ENCODE measurements around the gene FHIT.

FHIT gene

DNA sequence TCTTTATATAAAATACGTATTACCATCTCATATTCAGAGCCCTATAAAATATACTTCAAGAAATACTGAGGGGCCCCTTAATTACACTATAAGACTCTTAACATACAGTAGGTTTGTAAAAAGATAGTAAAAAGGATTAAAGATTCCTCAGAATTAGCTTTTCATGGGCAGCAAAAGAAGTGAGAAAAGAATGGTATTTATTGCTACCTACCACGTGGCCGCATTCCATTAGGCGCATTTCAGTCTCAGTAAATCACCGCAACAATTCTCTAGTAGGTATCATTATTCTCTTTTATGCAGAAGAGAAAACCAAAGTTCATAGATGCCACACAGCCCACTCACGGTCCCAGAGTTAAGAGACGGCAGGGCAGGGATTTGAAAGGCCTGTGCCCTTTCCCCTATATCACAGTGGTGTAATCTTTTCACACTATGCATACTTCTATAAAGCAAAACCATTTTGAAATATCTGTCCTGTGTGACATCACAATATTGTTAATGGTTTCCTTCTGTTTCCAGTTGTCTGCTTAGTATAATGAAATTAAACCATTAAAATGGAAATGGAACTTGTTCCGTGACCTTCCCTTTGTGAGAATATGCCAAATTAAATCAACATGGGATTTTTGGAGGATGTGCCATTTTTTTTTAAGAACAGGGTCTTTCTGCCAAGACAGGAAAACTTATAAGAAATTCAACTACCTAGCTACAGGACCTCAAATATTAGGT lies 1072.2 kb downstream of the FHIT start:
- DNase-seq (ENCODE audit: insufficient read length) (no peak), FAIRE-seq (no peak)
- TF ChIP-seq TAF1 (IDR thresholded peaks at IDR 0.05; ENCODE audit: borderline replicate concordance, low read depth, low read length) (no peak), POLR2AphosphoS5 (IDR thresholded peaks at IDR 0.05; ENCODE audit: low read depth, low read length) (no peak), POLR2A (IDR thresholded peaks at IDR 0.05; ENCODE audit: low read depth, low read length) (no peak)

DNA sequence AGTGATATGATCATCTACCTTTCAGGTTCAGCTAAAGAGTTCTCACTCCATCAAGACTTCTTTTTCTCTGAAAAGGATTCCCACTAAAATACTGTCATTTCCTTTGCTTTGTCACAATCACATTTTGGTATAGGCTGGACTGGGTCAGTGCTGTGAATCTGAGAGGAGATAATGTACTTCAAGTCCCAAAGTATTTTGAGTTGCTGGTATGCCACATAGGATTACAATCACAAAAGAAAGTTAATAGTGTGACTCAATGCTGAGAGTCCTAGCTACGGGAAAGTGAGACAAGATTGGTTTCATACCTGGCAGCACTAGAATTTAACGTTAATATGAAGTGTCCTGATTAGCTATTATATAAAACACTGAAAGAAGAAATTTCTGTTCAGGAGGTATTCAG lies 1073.5 kb downstream of the FHIT start:
- TF ChIP-seq POLR2A (IDR thresholded peaks at IDR 0.05; ENCODE audit: low read depth, low read length) (no peak), POLR2AphosphoS5 (IDR thresholded peaks at IDR 0.05; ENCODE audit: low read depth, low read length) (no peak), TAF1 (IDR thresholded peaks at IDR 0.05; ENCODE audit: borderline replicate concordance, low read depth, low read length) (no peak)
- FAIRE-seq, result no peak
- DNase-seq (ENCODE audit: insufficient read length), result no peak

- DNase-seq (ENCODE audit: insufficient read length), result no peak
- FAIRE-seq, result no peak
- TF ChIP-seq POLR2A (IDR thresholded peaks at IDR 0.05; ENCODE audit: low read depth, low read length) (no peak), TAF1 (IDR thresholded peaks at IDR 0.05; ENCODE audit: borderline replicate concordance, low read depth, low read length) (no peak), POLR2AphosphoS5 (IDR thresholded peaks at IDR 0.05; ENCODE audit: low read depth, low read length) (no peak)
Measured at GRCh38 chr3:60176614-60177013, 1074.6 kb downstream of the FHIT start.

DNA sequence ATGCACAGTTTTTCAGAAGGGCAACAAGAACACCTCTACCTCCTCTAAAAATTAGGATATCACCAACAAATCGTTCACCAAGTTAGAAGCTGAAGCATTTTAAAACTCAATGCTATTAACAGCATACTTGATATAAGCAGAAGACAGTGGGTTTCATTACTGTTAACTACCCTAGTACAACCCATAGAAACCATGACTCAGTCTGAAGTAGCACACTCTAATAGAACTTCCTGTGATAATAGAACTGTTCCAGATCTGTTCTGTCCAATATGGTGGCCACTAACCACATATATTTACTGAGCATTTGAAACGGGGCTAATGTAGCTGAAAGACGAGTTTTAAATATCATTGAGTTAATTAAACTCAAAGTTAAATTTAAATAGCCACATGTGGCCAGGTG lies 1075.6 kb downstream of the FHIT start:
- FAIRE-seq, result no peak
- TF ChIP-seq POLR2AphosphoS5 (IDR thresholded peaks at IDR 0.05; ENCODE audit: low read depth, low read length) (no peak), POLR2A (IDR thresholded peaks at IDR 0.05; ENCODE audit: low read depth, low read length) (no peak), TAF1 (IDR thresholded peaks at IDR 0.05; ENCODE audit: borderline replicate concordance, low read depth, low read length) (no peak)
- DNase-seq (ENCODE audit: insufficient read length), result no peak

DNA sequence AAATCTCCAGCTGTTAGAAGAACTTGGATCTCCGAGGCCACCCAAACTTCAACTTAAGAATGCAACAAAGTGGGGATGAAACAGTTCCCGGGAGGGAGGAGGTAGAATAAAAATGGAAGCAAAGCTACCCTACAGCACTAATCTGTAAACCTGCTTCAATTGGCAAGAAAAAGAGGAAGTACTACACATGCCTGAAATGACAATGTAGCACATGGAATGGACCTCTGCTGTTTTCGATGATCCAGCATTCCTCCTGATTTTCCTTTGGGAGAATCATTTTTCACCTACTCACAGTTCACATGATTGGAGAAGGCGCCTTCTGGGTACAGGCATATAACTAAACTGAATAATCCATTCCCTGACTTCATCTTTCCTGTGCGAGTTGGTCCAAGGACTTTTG lies 1081.5 kb downstream of the FHIT start:
- TF ChIP-seq POLR2AphosphoS5 (IDR thresholded peaks at IDR 0.05; ENCODE audit: low read depth, low read length) (no peak), POLR2A (IDR thresholded peaks at IDR 0.05; ENCODE audit: low read depth, low read length) (no peak), TAF1 (IDR thresholded peaks at IDR 0.05; ENCODE audit: borderline replicate concordance, low read depth, low read length) (no peak)
- DNase-seq (ENCODE audit: insufficient read length) (no peak), FAIRE-seq (no peak)

- TF ChIP-seq POLR2A (IDR thresholded peaks at IDR 0.05; ENCODE audit: low read depth, low read length) (no peak), POLR2AphosphoS5 (IDR thresholded peaks at IDR 0.05; ENCODE audit: low read depth, low read length) (no peak), TAF1 (IDR thresholded peaks at IDR 0.05; ENCODE audit: borderline replicate concordance, low read depth, low read length) (no peak)
- DNase-seq (ENCODE audit: insufficient read length) (no peak), FAIRE-seq (no peak)
Measured at GRCh38 chr3:60167186-60167585, 1084.1 kb downstream of the FHIT start.

DNA sequence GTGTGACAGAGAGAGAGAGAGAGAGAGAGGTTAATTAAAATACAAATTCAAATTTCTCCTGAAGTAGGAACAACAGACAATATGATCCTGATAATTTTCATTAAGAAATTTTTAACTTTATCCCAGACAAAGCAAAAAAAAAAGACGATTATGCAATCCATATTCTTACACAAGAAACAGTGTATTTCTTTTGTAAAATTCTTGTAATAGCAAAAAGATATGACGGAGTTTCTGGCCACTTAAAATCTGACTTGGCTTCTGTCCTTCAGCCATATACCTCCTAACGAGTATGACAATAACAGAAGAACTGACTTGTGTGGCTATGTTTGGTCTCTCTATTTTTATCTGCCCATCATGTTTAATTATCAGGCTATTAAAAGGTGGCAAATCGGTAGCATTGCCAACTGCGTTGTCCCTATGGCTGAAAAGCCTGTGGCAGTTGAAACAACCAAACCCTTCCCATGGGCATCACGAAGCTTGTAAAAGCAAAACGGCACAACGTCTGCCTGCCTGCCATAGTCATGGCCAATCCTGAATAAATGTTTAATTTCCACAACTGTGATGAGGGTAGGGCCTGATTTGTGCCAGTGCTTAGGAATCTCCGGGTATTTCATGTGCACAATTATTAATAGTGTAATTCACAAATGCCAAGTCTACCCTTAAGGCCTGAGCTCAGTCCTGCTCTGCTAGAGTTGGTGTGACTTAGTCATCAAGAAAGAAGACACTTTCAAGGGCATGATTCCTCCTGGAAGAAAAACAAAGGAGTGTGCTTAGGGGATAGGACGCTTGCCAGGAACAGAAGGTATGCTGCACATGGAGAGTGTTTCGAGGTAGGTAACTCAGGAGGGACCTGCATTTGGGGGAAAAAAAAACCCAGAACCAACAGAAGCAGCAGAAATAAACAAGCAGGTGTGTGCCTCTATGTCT lies 1090.2 kb downstream of the FHIT start:
- no peak for DNase-seq (ENCODE audit: insufficient read length)
- TF ChIP-seq POLR2AphosphoS5 (IDR thresholded peaks at IDR 0.05; ENCODE audit: low read depth, low read length), result no peak
- no peak for TF ChIP-seq TAF1 (IDR thresholded peaks at IDR 0.05; ENCODE audit: borderline replicate concordance, low read depth, low read length)
- no peak for TF ChIP-seq POLR2A (IDR thresholded peaks at IDR 0.05; ENCODE audit: low read depth, low read length)
- no peak for FAIRE-seq

GRCh38 chr3:60160111-60160821 lies 1091.0 kb downstream of the FHIT start:
- TF ChIP-seq POLR2AphosphoS5 (IDR thresholded peaks at IDR 0.05; ENCODE audit: low read depth, low read length) (no peak), TAF1 (IDR thresholded peaks at IDR 0.05; ENCODE audit: borderline replicate concordance, low read depth, low read length) (no peak), POLR2A (IDR thresholded peaks at IDR 0.05; ENCODE audit: low read depth, low read length) (no peak)

GRCh38 chr3:60158035-60158434 lies 1093.2 kb downstream of the FHIT start:
- no peak for FAIRE-seq
- TF ChIP-seq POLR2AphosphoS5 (IDR thresholded peaks at IDR 0.05; ENCODE audit: low read depth, low read length), result no peak
- TF ChIP-seq POLR2A (IDR thresholded peaks at IDR 0.05; ENCODE audit: low read depth, low read length), result no peak
- no peak for TF ChIP-seq TAF1 (IDR thresholded peaks at IDR 0.05; ENCODE audit: borderline replicate concordance, low read depth, low read length)
- DNase-seq (ENCODE audit: insufficient read length), result no peak

More at GRCh38 chr3:60160111-60160821, 1091.0 kb downstream of the FHIT start:
- DNase-seq (ENCODE audit: insufficient read length) (no peak), FAIRE-seq (no peak)

- TF ChIP-seq POLR2A (IDR thresholded peaks at IDR 0.05; ENCODE audit: low read depth, low read length) (no peak), POLR2AphosphoS5 (IDR thresholded peaks at IDR 0.05; ENCODE audit: low read depth, low read length) (no peak), TAF1 (IDR thresholded peaks at IDR 0.05; ENCODE audit: borderline replicate concordance, low read depth, low read length) (no peak)
- FAIRE-seq (no peak), DNase-seq (ENCODE audit: insufficient read length) (no peak)
Measured at GRCh38 chr3:60154011-60154410, 1097.2 kb downstream of the FHIT start.

All from GM12892 (cell line).